DND-41 (cell line): ENCODE results near the gene IPO4.
A peak's percentile ranks its signal among the peaks of the same experiment; 100 is the strongest.

Experiments
- ATAC-seq: fragments of 200-7000 bp; cut with Tn5 transposase; 3 replicates; pipeline ENCODE4 v1.9.1; 2021; ENCODE audit warnings: low read depth; ENCODE audit not compliant: insufficient read depth
- DNase-seq: peaks from one replicate; pipeline ENCODE4 v3.0.0-alpha.2; 2020
- H2AFZ ChIP-seq: 2 replicates; pipeline ENCODE4 v1.6.0; 2012; ENCODE audit warnings: low read depth, low read length
- H3K27ac ChIP-seq: 2 replicates; pipeline ENCODE4 v1.5.1; 2012; ENCODE audit warnings: low read length, inconsistent platforms
- H3K27me3 ChIP-seq: fragments of 200-600 bp; sonication (generic); 2 replicates; pipeline ENCODE4 v1.6.0; 2012; ENCODE audit warnings: low read length, mild to moderate bottlenecking, inconsistent platforms; ENCODE audit not compliant: insufficient read depth, poor library complexity
- H3K36me3 ChIP-seq: 2 replicates; pipeline ENCODE4 v1.5.1; 2012; ENCODE audit warnings: low read length, inconsistent platforms; ENCODE audit not compliant: insufficient read depth
- H3K4me1 ChIP-seq: 2 replicates; pipeline ENCODE4 v1.5.1; 2012; ENCODE audit warnings: mild to moderate bottlenecking, low read length; ENCODE audit not compliant: insufficient read depth
- H3K4me2 ChIP-seq: 2 replicates; pipeline ENCODE4 v1.6.0; 2012; ENCODE audit warnings: mild to moderate bottlenecking, moderate library complexity, low read length, inconsistent platforms; ENCODE audit not compliant: insufficient read depth
- H3K4me3 ChIP-seq, 2 experiments: fragments of 200-600 bp in 1 of 2; shearing (Covaris generic) in 1 of 2; 2 replicates each; pipeline ENCODE4 v1.5.1; 2012 to 2016; ENCODE audit warnings: inconsistent platforms in 2 of 2, low read length in 2 of 2, mild to moderate bottlenecking in 2 of 2, low read depth in 1 of 2, moderate library complexity in 1 of 2
- H3K79me2 ChIP-seq: 2 replicates; pipeline ENCODE4 v1.6.0; 2012; ENCODE audit warnings: low read length, inconsistent platforms; ENCODE audit not compliant: insufficient read depth
- H3K9ac ChIP-seq: 2 replicates; pipeline ENCODE4 v1.6.0; 2012; ENCODE audit warnings: low read depth, mild to moderate bottlenecking, inconsistent platforms, low read length, moderate library complexity
- H3K9me3 ChIP-seq: 2 replicates; pipeline ENCODE4 v1.5.1; 2012; ENCODE audit warnings: low read length, moderate library complexity, mild to moderate bottlenecking, inconsistent platforms; ENCODE audit not compliant: insufficient read depth, severe bottlenecking
- H4K20me1 ChIP-seq: 2 replicates; pipeline ENCODE4 v1.6.0; 2012; ENCODE audit warnings: low read length; ENCODE audit not compliant: insufficient read depth
- EZH2 ChIP-seq: IDR thresholded peaks from 3 replicates; pipeline ENCODE4 v1.6.1; 2012; ENCODE audit warnings: borderline replicate concordance, low read depth, mild to moderate bottlenecking, moderate library complexity, low read length, inconsistent platforms; ENCODE audit not compliant: severe bottlenecking
- TF ChIP-seq, protein P1 (sequence below): IDR thresholded peaks from 2 replicates; pipeline ENCODE4 v1.5.1; 2012; ENCODE audit warnings: borderline replicate concordance, low read length, moderate library complexity, mild to moderate bottlenecking; ENCODE audit not compliant: poor library complexity, severe bottlenecking; ENCODE audit errors: extremely low read depth

Gene IPO4

DNA sequence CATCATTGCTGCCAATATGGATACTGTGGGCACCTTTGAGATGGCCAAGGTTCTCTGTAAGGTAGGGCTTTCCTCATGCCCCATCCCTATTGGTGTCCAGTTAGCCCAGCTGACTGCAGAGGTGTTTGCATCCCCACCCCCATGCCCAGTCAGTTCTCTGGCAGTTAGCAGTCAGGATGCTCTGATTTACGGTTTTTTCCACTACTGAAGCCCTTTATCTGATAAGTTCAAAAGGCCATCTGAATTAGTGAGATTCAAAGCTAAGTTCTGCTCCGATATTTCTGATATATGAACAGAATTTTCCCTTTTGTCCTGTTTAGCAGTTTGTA lies 44.9 kb upstream of the IPO4 start:
- peak overlapping the region; percentile 89 for H3K27ac ChIP-seq
- no peaks in the 10 kb centered on the region for H3K27me3 ChIP-seq
- peaks cover 64% of the 10 kb centered on the region for H3K79me2 ChIP-seq
- no peak overlapping the region for H2AFZ ChIP-seq
- peak overlapping the region; percentile 67 for H3K9ac ChIP-seq
- H3K4me3 ChIP-seq: peak overlapping the region; percentile 52 to 75
- H4K20me1 ChIP-seq: peaks cover 4% of the 10 kb centered on the region
- no peaks in the 10 kb centered on the region for H3K9me3 ChIP-seq
- TF ChIP-seq, protein P1, sequence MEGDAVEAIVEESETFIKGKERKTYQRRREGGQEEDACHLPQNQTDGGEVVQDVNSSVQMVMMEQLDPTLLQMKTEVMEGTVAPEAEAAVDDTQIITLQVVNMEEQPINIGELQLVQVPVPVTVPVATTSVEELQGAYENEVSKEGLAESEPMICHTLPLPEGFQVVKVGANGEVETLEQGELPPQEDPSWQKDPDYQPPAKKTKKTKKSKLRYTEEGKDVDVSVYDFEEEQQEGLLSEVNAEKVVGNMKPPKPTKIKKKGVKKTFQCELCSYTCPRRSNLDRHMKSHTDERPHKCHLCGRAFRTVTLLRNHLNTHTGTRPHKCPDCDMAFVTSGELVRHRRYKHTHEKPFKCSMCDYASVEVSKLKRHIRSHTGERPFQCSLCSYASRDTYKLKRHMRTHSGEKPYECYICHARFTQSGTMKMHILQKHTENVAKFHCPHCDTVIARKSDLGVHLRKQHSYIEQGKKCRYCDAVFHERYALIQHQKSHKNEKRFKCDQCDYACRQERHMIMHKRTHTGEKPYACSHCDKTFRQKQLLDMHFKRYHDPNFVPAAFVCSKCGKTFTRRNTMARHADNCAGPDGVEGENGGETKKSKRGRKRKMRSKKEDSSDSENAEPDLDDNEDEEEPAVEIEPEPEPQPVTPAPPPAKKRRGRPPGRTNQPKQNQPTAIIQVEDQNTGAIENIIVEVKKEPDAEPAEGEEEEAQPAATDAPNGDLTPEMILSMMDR: no peak
- TF ChIP-seq EZH2: no peak
- H3K36me3 ChIP-seq: peaks cover 52% of the 10 kb centered on the region
- ATAC-seq (no peak), DNase-seq (no peak)
- H3K4me1 ChIP-seq: peaks cover 44% of the 10 kb centered on the region
- peak overlapping the region; percentile 99 for H3K4me2 ChIP-seq

DNA sequence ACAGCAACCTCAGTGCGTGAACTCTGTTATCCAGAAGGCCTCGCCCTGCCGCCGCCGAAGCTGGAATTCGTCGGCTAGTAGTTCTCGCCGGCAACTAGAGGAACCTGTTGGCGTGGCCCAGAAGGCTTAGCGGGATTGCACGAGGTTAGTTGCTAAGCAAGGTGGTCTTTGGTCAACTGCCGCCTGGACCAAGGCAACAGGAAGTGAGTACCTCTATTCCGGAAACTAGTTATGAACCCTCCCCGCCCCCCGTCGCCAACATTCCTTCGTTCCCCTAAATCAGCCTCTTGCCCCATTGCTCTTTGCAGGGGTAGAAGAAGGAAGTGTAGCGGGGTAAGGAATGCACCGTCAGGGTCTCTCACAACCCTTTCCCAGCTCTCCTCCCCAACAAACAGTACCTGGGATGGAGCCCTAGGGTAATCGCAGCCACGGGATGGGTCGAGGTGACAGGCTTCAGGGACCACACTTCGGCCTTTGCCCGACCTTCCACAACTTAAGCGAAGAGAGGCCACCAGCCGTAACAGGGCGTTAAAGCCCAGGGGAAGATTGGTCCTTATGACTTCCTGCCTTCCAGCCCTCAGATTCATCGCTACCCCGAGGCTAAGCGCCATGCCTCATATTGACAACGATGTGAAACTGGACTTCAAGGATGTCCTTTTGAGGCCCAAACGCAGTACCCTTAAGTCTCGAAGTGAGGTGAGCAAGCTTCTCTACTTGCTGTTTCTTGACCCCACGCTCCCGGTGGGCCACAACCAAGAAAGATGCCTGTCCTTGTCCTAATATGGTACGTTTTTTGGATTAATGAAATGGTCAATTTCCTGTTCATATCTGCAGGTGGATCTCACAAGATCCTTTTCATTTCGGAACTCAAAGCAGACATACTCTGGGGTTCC lies 44.3 kb upstream of the IPO4 start, which contains the start of gene GMPR2:
TSS of gene GMPR2 (plus strand) at position 285 of the 893 bp plus-strand sequence. CDS start at position 610, 325 bp downstream.
- peak within 1 kb of the TSS; percentile 99 for H3K4me2 ChIP-seq
- H3K27me3 ChIP-seq: no peaks in the 10 kb centered on the region
- TF ChIP-seq, protein P1: no peak
- TF ChIP-seq EZH2: no peak
- ATAC-seq (peak; percentile 58), DNase-seq (no peak)
- H3K4me1 ChIP-seq: peaks cover 42% of the 10 kb centered on the region
- peak within 1 kb of the TSS; percentile 89 for H3K27ac ChIP-seq
- H3K36me3 ChIP-seq: peaks cover 52% of the 10 kb centered on the region
- H4K20me1 ChIP-seq: peaks cover 4% of the 10 kb centered on the region; the same call in 1 of the 2 replicates
- H3K4me3 ChIP-seq: peak within 1 kb of the TSS; percentile 52 to 75
- H2AFZ ChIP-seq: peak within 1 kb of the TSS; percentile 80
- H3K79me2 ChIP-seq: peaks cover 69% of the 10 kb centered on the region
- H3K9ac ChIP-seq: peak within 1 kb of the TSS; percentile 67
- H3K9me3 ChIP-seq: no peaks in the 10 kb centered on the region

DNA sequence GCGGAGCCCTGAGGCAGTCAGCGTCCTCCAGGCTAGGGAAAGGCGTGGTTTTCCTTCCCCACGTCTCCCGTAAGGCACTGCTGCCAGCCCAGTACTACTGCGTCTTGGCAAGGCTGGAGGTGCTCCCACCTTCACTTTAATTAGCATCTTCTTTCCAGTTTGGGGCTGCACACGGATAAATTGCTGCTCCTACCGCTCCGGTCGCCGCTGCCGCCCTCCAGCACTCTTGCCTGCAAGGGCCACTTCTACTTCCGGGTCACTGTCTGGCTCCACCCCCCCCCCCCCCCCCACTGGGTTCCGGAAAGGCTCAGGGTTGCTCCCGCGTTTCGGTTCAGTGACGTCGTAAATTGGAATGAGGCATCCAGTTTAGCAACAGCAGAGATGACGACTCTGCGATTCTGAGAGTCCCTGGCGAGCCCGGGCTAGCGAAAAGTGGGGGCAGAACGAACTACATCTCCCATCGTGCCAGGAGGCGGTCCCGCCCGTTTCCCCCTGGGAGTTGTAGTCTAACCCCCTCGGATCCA lies 43.6 kb upstream of the IPO4 start, which contains the start of gene NEDD8:
TSS of gene NEDD8 (minus strand) at position 247 of the 524 bp plus-strand sequence. CDS start at position 147, 100 bp downstream.
- peaks cover 47% of the 10 kb centered on the region for H3K36me3 ChIP-seq
- H2AFZ ChIP-seq: peak within 1 kb of the TSS; percentile 80
- no peaks in the 10 kb centered on the region for H3K9me3 ChIP-seq
- H4K20me1 ChIP-seq: peaks cover 4% of the 10 kb centered on the region; the same call in 1 of the 2 replicates
- DNase-seq (peak; percentile 93), ATAC-seq (peak; percentile 88)
- H3K27me3 ChIP-seq: no peaks in the 10 kb centered on the region
- H3K4me2 ChIP-seq: peak within 1 kb of the TSS; percentile 99
- peaks cover 42% of the 10 kb centered on the region for H3K4me1 ChIP-seq
- H3K27ac ChIP-seq: peak within 1 kb of the TSS; percentile 89
- no peak for TF ChIP-seq EZH2
- TF ChIP-seq, protein P1: no peak
- peaks cover 76% of the 10 kb centered on the region for H3K79me2 ChIP-seq
- peak within 1 kb of the TSS; percentile 67 for H3K9ac ChIP-seq
- H3K4me3 ChIP-seq: peak within 1 kb of the TSS; percentile 52 to 75
